ENCODE results near the gene SERPINA3. TPM values are rescaled to one million over a fixed set of nuclear protein-coding genes. Genes with fewer than 3 reads are reported as not detected.

The SERPINA3 gene
- total RNA-seq, 1 experiment from 2014 or later: not detected

GRCh38 chr14:94620597-94620996, 8.4 kb downstream of the SERPINA3 start:
- H3K4me1 ChIP-seq (replicated peaks; ENCODE audit: insufficient read depth): no peaks in the 10 kb centered on the region
- BruUV-seq (replicated peaks): no TSS peak
- H2AFZ ChIP-seq: no peak overlapping the region
- ChIA-PET POLR2A (ENCODE audit: unreplicated experiment) (no interaction called here), CTCF (no interaction called here)
- TF ChIP-seq CTCF (conservative IDR thresholded peaks at IDR 0.05): no peak
- TF ChIP-seq EZH2 (IDR thresholded peaks at IDR 0.05; ENCODE audit: low read depth): no peak
- intact Hi-C loops (cut with micrococcal nuclease; ENCODE audit: unreplicated experiment): no loop called here
- no peak overlapping the region for H3K4me3 ChIP-seq
- no peak overlapping the region for H3K27ac ChIP-seq
- no peaks in the 10 kb centered on the region for H3K9me2 ChIP-seq (ENCODE audit: insufficient read depth)
- H3K4me2 ChIP-seq: no peak overlapping the region
- no peaks in the 10 kb centered on the region for H3K79me2 ChIP-seq (ENCODE audit: low read depth)
- no peaks in the 10 kb centered on the region for H3K9me3 ChIP-seq (ENCODE audit: insufficient read depth, low read depth)
- peaks cover 8% of the 10 kb centered on the region; the same call in 1 of the 2 replicates for H3K27me3 ChIP-seq (ENCODE audit: insufficient read depth, low read depth)
- no peaks in the 10 kb centered on the region for H4K20me1 ChIP-seq (ENCODE audit: insufficient read depth)
- H3F3A ChIP-seq (ENCODE audit: insufficient read depth, low read depth): no peaks in the 10 kb centered on the region
- DNase-seq: no peak
- no peaks in the 10 kb centered on the region for H3K36me3 ChIP-seq (ENCODE audit: low read depth)

GRCh38 chr14:94621358-94622134, 9.4 kb downstream of the SERPINA3 start:
- intact Hi-C loops (cut with micrococcal nuclease; ENCODE audit: unreplicated experiment): no loop called here
- Histone ChIP-seq H3K27me3 (ENCODE audit: insufficient read depth, low read depth) (peaks cover 8% of the 10 kb centered on the region; the same call in 1 of the 2 replicates), H3K27ac (no peak overlapping the region), H3K9me2 (ENCODE audit: insufficient read depth) (no peaks in the 10 kb centered on the region), H3F3A (ENCODE audit: insufficient read depth, low read depth) (no peaks in the 10 kb centered on the region), H3K4me3 (no peak overlapping the region), H3K36me3 (ENCODE audit: low read depth) (no peaks in the 10 kb centered on the region), H3K4me1 (replicated peaks; ENCODE audit: insufficient read depth) (no peaks in the 10 kb centered on the region), H3K79me2 (ENCODE audit: low read depth) (no peaks in the 10 kb centered on the region), H4K20me1 (ENCODE audit: insufficient read depth) (no peaks in the 10 kb centered on the region), H3K4me2 (no peak overlapping the region), H3K9me3 (ENCODE audit: insufficient read depth, low read depth) (no peaks in the 10 kb centered on the region), H2AFZ (no peak overlapping the region)
- TF ChIP-seq EZH2 (IDR thresholded peaks at IDR 0.05; ENCODE audit: low read depth) (no peak), CTCF (conservative IDR thresholded peaks at IDR 0.05) (no peak)
- no TSS peak for BruUV-seq (replicated peaks)
- ChIA-PET POLR2A (ENCODE audit: unreplicated experiment) (no interaction called here), CTCF (no interaction called here)
- DNase-seq: no peak

GRCh38 chr14:94622653-94623421, 10.6 kb downstream of the SERPINA3 start:
- H3K4me2 ChIP-seq: no peak overlapping the region
- no peak for DNase-seq
- H3K27ac ChIP-seq: no peak overlapping the region
- no peaks in the 10 kb centered on the region for H3K4me1 ChIP-seq (replicated peaks; ENCODE audit: insufficient read depth)
- intact Hi-C loops (cut with micrococcal nuclease; ENCODE audit: unreplicated experiment): no loop called here
- BruUV-seq (replicated peaks): no TSS peak
- peaks cover 8% of the 10 kb centered on the region; the same call in 1 of the 2 replicates for H3K27me3 ChIP-seq (ENCODE audit: insufficient read depth, low read depth)
- H3F3A ChIP-seq (ENCODE audit: insufficient read depth, low read depth): no peaks in the 10 kb centered on the region
- CTCF ChIA-PET: no interaction called here
- no peaks in the 10 kb centered on the region for H3K79me2 ChIP-seq (ENCODE audit: low read depth)
- H4K20me1 ChIP-seq (ENCODE audit: insufficient read depth): no peaks in the 10 kb centered on the region
- H3K36me3 ChIP-seq (ENCODE audit: low read depth): no peaks in the 10 kb centered on the region
- TF ChIP-seq EZH2 (IDR thresholded peaks at IDR 0.05; ENCODE audit: low read depth) (no peak), CTCF (conservative IDR thresholded peaks at IDR 0.05) (no peak)
- no peaks in the 10 kb centered on the region for H3K9me3 ChIP-seq (ENCODE audit: insufficient read depth, low read depth)
- no peak overlapping the region for H3K4me3 ChIP-seq
- POLR2A ChIA-PET (ENCODE audit: unreplicated experiment): no interaction called here
- no peak overlapping the region for H2AFZ ChIP-seq
- H3K9me2 ChIP-seq (ENCODE audit: insufficient read depth): no peaks in the 10 kb centered on the region
